ENCODE data around the gene GGT6. TPM values are rescaled to one million over a fixed set of nuclear protein-coding genes. Genes with fewer than 3 reads are reported as not detected.
A peak's percentile ranks its signal among the peaks of the same experiment; 100 is the strongest.

The GGT6 gene
- total and polyA plus RNA-seq, 4 donors, result 2.8 to 12.3 (median 7.4) TPM

GRCh38 chr17:4513113-4514032 is 47.0 kb downstream of the GGT6 start:
- no peaks in the 10 kb centered on the region for H3K27me3 ChIP-seq (ENCODE audit: control insufficient read depth in 3 of 3, insufficient read depth in 3 of 3, low read length in 2 of 3)
- peak overlapping the region in 1 of 2 donors; percentile 88 for H3K27ac ChIP-seq (ENCODE audit: low read depth in 1 of 2, low read length in 1 of 2)
- peak overlapping the region in 1 of 2 donors; percentile 26 for H3K9ac ChIP-seq (ENCODE audit: insufficient read depth in 1 of 2, low read length in 2 of 2)
- TF ChIP-seq CTCF (IDR thresholded peaks at IDR 0.05; ENCODE audit: control extremely low read depth, extremely low read depth), result no peak
- no peaks in the 10 kb centered on the region for H3K9me3 ChIP-seq (ENCODE audit: control insufficient read depth in 4 of 4, insufficient read depth in 3 of 4, low read length in 3 of 4)
- H3K4me3 ChIP-seq, result no peak overlapping the region
- no peak for ATAC-seq (ENCODE audit: insufficient read depth, low FRiP score)
- WGBS, 2 donors, result 76 to 80% methylated on average over 23 to 24 of the region's 24 CpGs
- H3K4me1 ChIP-seq (ENCODE audit: control insufficient read depth in 5 of 5, insufficient read depth in 5 of 5, low read length in 5 of 5), result peaks cover 0 to 62% (median 26%) of the 10 kb centered on the region in 5 donors
- no peaks in the 10 kb centered on the region for H3K36me3 ChIP-seq (ENCODE audit: control insufficient read depth in 4 of 4, insufficient read depth in 4 of 4, low read length in 4 of 4)
- no peak for DNase-seq

GRCh38 chr17:4512156-4513112 is 47.9 kb downstream of the GGT6 start:
- 86 to 89% methylated on average over 31 of the region's 31 CpGs for WGBS, 2 donors
- DNase-seq, result no peak

More at GRCh38 chr17:4512156-4513112, 47.9 kb downstream of the GGT6 start:
- ATAC-seq (ENCODE audit: insufficient read depth, low FRiP score), result no peak
- Histone ChIP-seq H3K9me3 (ENCODE audit: control insufficient read depth in 4 of 4, insufficient read depth in 3 of 4, low read length in 3 of 4) (no peaks in the 10 kb centered on the region), H3K9ac (ENCODE audit: insufficient read depth in 1 of 2, low read length in 2 of 2) (no peak overlapping the region), H3K4me3 (no peak overlapping the region), H3K27me3 (ENCODE audit: control insufficient read depth in 3 of 3, insufficient read depth in 3 of 3, low read length in 2 of 3) (no peaks in the 10 kb centered on the region), H3K4me1 (ENCODE audit: control insufficient read depth in 5 of 5, insufficient read depth in 5 of 5, low read length in 5 of 5) (peaks cover 0 to 66% (median 26%) of the 10 kb centered on the region in 5 donors), H3K27ac (ENCODE audit: low read depth in 1 of 2, low read length in 1 of 2) (peak overlapping the region in 1 of 2 donors; percentile 70), H3K36me3 (ENCODE audit: control insufficient read depth in 4 of 4, insufficient read depth in 4 of 4, low read length in 4 of 4) (no peaks in the 10 kb centered on the region)
- no peak for TF ChIP-seq CTCF (IDR thresholded peaks at IDR 0.05; ENCODE audit: control extremely low read depth, extremely low read depth)
